ENCODE data around the gene NR2C2.

The NR2C2 gene

DNA sequence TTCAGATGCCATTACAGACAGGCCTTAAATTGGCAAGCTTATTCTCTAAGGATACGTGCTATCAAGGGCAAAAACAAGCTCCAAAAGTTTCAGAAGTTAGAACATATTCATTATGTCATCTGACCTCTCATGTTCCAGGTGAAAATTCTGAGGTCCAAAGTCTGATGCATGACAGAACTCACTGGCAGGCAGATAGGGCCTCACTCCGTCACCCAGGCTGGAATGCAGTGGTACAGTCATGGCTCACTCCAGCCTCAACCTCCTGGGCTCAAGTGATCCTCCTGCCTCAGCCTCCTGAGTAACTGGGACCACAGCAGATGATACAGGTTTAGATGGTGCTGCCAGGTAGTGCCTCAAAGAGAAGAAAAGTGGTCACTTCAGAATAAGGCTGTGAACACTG, 102.2 kb downstream of the NR2C2 start:
- TF ChIP-seq CTCF (IDR thresholded peaks at IDR 0.05; ENCODE audit: insufficient read depth, low read length) = no peak
- no peak for TF ChIP-seq REST (IDR thresholded peaks at IDR 0.05; ENCODE audit: insufficient replicate concordance, low read depth)
- no peak for TF ChIP-seq SPI1 (IDR thresholded peaks at IDR 0.05; ENCODE audit: borderline replicate concordance, low read depth)
- no peak for TF ChIP-seq POLR2AphosphoS5 (IDR thresholded peaks at IDR 0.05; ENCODE audit: low read depth)
- no peak for TF ChIP-seq GABPA (IDR thresholded peaks at IDR 0.05; ENCODE audit: low read depth)
- H3K27me3 ChIP-seq (ENCODE audit: insufficient read depth, poor library complexity, severe bottlenecking) = no peaks in the 10 kb centered on the region

GRCh38 chr3:15050405-15051092, 103.2 kb downstream of the NR2C2 start:
- Histone ChIP-seq H3K4me3 (replicated peaks; ENCODE audit: insufficient read depth, low read length) (no peak overlapping the region), H3K27ac (replicated peaks) (no peak overlapping the region), H3K27me3 (ENCODE audit: insufficient read depth, poor library complexity, severe bottlenecking) (no peaks in the 10 kb centered on the region)
- no peak for DNase-seq (ENCODE audit: low read depth in 1 of 2, low spot score in 1 of 2)
- TF ChIP-seq REST (IDR thresholded peaks at IDR 0.05; ENCODE audit: insufficient replicate concordance, low read depth) (no peak), CTCF (IDR thresholded peaks at IDR 0.05; ENCODE audit: insufficient read depth, low read length) (no peak), GABPA (IDR thresholded peaks at IDR 0.05; ENCODE audit: low read depth) (no peak), POLR2AphosphoS5 (IDR thresholded peaks at IDR 0.05; ENCODE audit: low read depth) (no peak), SPI1 (IDR thresholded peaks at IDR 0.05; ENCODE audit: borderline replicate concordance, low read depth) (no peak)

More for the DNA sequence above, 102.2 kb downstream of the NR2C2 start:
- DNase-seq (ENCODE audit: low read depth in 1 of 2, low spot score in 1 of 2) = no peak
- H3K4me3 ChIP-seq (replicated peaks; ENCODE audit: insufficient read depth, low read length) = no peak overlapping the region
- no peak overlapping the region for H3K27ac ChIP-seq (replicated peaks)

DNA sequence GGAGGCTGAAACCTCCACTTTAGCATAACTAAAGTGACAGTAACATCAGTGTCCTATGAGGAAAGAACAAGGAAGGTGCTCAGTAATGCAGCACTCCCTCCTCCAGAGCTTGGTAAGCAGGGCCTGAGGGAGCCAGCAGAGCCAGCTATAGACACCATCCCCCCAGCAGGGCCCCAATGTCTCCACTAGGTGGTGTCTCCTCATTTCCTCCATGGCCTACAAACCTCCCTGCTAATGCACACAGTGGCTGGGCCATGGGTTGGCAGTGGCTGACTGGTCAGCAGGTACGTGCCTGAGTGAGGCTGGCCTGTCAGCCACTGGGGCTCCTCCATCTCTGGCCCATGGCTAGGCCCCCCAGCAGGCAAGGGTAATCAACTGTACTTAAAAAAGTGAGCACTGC, 104.1 kb downstream of the NR2C2 start:
- TF ChIP-seq CTCF (IDR thresholded peaks at IDR 0.05; ENCODE audit: insufficient read depth, low read length) (peak; percentile 91), SPI1 (IDR thresholded peaks at IDR 0.05; ENCODE audit: borderline replicate concordance, low read depth) (no peak), POLR2AphosphoS5 (IDR thresholded peaks at IDR 0.05; ENCODE audit: low read depth) (0 out of 2 replicates have a peak, but pooled peaks have one; percentile 21)
- H3K27ac ChIP-seq (replicated peaks) = no peak overlapping the region
- peak in 1 of 2 experiments; percentile 63 for DNase-seq (ENCODE audit: low read depth in 1 of 2, low spot score in 1 of 2)
- no peaks in the 10 kb centered on the region for H3K27me3 ChIP-seq (ENCODE audit: insufficient read depth, poor library complexity, severe bottlenecking)
- H3K4me3 ChIP-seq (replicated peaks; ENCODE audit: insufficient read depth, low read length) = no peak overlapping the region
